Measurements from ENCODE around the gene USP47.
"Not testable (repeated sequence)": the region's sequence is repeated elsewhere in the genome, so short reads cannot be mapped to it uniquely, and the experiment has no call there.

USP47 gene

GRCh38 chr11:11827272-11827671 is 14.5 kb upstream of the USP47 start:
- TF ChIP-seq, protein P1, sequence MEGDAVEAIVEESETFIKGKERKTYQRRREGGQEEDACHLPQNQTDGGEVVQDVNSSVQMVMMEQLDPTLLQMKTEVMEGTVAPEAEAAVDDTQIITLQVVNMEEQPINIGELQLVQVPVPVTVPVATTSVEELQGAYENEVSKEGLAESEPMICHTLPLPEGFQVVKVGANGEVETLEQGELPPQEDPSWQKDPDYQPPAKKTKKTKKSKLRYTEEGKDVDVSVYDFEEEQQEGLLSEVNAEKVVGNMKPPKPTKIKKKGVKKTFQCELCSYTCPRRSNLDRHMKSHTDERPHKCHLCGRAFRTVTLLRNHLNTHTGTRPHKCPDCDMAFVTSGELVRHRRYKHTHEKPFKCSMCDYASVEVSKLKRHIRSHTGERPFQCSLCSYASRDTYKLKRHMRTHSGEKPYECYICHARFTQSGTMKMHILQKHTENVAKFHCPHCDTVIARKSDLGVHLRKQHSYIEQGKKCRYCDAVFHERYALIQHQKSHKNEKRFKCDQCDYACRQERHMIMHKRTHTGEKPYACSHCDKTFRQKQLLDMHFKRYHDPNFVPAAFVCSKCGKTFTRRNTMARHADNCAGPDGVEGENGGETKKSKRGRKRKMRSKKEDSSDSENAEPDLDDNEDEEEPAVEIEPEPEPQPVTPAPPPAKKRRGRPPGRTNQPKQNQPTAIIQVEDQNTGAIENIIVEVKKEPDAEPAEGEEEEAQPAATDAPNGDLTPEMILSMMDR (IDR thresholded peaks at IDR 0.05; ENCODE audit: poor library complexity, severe bottlenecking): no peak
- Histone ChIP-seq H3K4me3 (ENCODE audit: severe bottlenecking) (no peak overlapping the region), H3K4me1 (ENCODE audit: insufficient read depth, poor library complexity, severe bottlenecking) (no peaks in the 10 kb centered on the region), H3K36me3 (ENCODE audit: low read depth) (no peaks in the 10 kb centered on the region), H3K9me3 (ENCODE audit: severe bottlenecking) (no peaks in the 10 kb centered on the region), H3K27me3 (ENCODE audit: insufficient read depth, poor library complexity, severe bottlenecking) (no peaks in the 10 kb centered on the region), H3K27ac (ENCODE audit: poor library complexity, severe bottlenecking) (no peak overlapping the region)
- ATAC-seq (ENCODE audit: low read depth) (no peak), DNase-seq (ENCODE audit: low spot score) (no peak)

DNA sequence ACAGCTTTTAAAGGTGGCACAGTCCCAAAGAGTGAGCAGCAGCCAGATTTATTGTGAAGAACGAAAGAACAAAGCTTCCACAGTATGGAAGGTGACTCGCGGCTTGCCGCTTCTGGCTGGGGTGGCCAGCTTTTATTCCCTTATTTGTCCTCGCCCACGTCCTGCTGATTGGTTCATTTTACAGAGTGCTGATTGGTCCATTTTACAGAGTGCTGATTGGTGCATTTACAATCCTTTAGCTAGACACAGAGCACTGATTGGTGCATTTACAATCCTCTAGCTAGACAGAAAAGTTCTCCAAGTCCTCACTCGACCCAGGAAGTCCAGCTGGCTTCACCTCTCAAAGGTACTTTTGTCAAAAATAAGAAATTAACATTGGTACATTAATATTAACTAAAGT is 10.4 kb upstream of the USP47 start:
- H3K27me3 ChIP-seq (ENCODE audit: insufficient read depth, poor library complexity, severe bottlenecking); H3K36me3 ChIP-seq (ENCODE audit: low read depth); H3K9me3 ChIP-seq (ENCODE audit: severe bottlenecking); H3K4me1 ChIP-seq (ENCODE audit: insufficient read depth, poor library complexity, severe bottlenecking); H3K27ac ChIP-seq (ENCODE audit: poor library complexity, severe bottlenecking); H3K4me3 ChIP-seq (ENCODE audit: severe bottlenecking); DNase-seq (ENCODE audit: low spot score); ATAC-seq (ENCODE audit: low read depth): not testable (repeated sequence)

GRCh38 chr11:11836676-11837231 is 5.0 kb upstream of the USP47 start:
- ATAC-seq (ENCODE audit: low read depth) (no peak), DNase-seq (ENCODE audit: low spot score) (no peak)
- TF ChIP-seq, protein P1 (IDR thresholded peaks at IDR 0.05; ENCODE audit: poor library complexity, severe bottlenecking): no peak
- H3K4me3 ChIP-seq (ENCODE audit: severe bottlenecking): no peak overlapping the region
- H3K9me3 ChIP-seq (ENCODE audit: severe bottlenecking): no peaks in the 10 kb centered on the region
- H3K4me1 ChIP-seq (ENCODE audit: insufficient read depth, poor library complexity, severe bottlenecking): no peaks in the 10 kb centered on the region
- H3K36me3 ChIP-seq (ENCODE audit: low read depth): no peaks in the 10 kb centered on the region
- H3K27ac ChIP-seq (ENCODE audit: poor library complexity, severe bottlenecking): no peak overlapping the region
- no peaks in the 10 kb centered on the region for H3K27me3 ChIP-seq (ENCODE audit: insufficient read depth, poor library complexity, severe bottlenecking)

GRCh38 chr11:11839718-11840117 is 2.1 kb upstream of the USP47 start:
- Histone ChIP-seq H3K4me3 (ENCODE audit: severe bottlenecking) (no peak overlapping the region), H3K27ac (ENCODE audit: poor library complexity, severe bottlenecking) (no peak overlapping the region), H3K36me3 (ENCODE audit: low read depth) (no peaks in the 10 kb centered on the region), H3K27me3 (ENCODE audit: insufficient read depth, poor library complexity, severe bottlenecking) (no peaks in the 10 kb centered on the region), H3K4me1 (ENCODE audit: insufficient read depth, poor library complexity, severe bottlenecking) (peaks cover 11% of the 10 kb centered on the region), H3K9me3 (ENCODE audit: severe bottlenecking) (no peaks in the 10 kb centered on the region)
- no peak for DNase-seq (ENCODE audit: low spot score)
- no peak for ATAC-seq (ENCODE audit: low read depth)
- TF ChIP-seq, protein P1 (IDR thresholded peaks at IDR 0.05; ENCODE audit: poor library complexity, severe bottlenecking): no peak

DNA sequence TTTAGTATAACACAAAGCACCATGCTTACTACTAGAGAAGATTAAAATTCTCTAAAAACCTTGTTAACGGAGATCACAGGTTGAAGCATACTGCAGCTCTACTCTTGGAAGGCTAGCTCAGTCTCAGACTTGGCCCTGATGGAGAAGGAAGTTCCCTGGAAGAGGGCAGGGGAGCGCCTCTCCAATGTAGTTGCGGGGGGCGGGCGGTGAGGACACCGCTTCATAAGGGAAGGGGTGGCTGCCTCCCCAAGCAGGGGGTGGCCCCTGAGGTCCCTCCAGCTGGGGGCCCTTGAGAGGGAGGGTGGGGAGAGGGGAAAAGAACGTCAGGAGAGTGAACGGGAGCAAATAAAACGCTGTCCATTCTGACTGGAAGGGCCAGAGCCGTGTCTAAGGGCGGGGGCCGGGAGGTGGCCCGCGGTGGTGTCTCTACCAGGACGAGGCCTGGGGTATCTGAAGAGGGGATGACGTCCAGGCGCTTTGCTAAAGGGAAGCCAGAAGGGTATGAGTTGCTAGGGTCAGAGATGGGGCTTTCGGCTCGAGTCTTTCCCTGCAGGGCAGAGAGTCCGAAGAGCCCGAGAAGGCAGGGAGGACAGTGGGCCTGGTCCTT is 553 bp upstream of the USP47 start:
- H3K27ac ChIP-seq (ENCODE audit: poor library complexity, severe bottlenecking): peak overlapping the region; percentile 72
- peaks cover 26% of the 10 kb centered on the region for H3K4me1 ChIP-seq (ENCODE audit: insufficient read depth, poor library complexity, severe bottlenecking)
- no peak for DNase-seq (ENCODE audit: low spot score)
- H3K4me3 ChIP-seq (ENCODE audit: severe bottlenecking): peak overlapping the region; percentile 74
- no peaks in the 10 kb centered on the region for H3K9me3 ChIP-seq (ENCODE audit: severe bottlenecking)
- H3K27me3 ChIP-seq (ENCODE audit: insufficient read depth, poor library complexity, severe bottlenecking): no peaks in the 10 kb centered on the region
- H3K36me3 ChIP-seq (ENCODE audit: low read depth): no peaks in the 10 kb centered on the region
- peak; percentile 53 for ATAC-seq (ENCODE audit: low read depth)
- TF ChIP-seq, protein P1 (IDR thresholded peaks at IDR 0.05; ENCODE audit: poor library complexity, severe bottlenecking): no peak
